Gastrocnemius medialis (tissue), 4 donors: ENCODE measurements around the gene WDR46. TPM values are rescaled to one million over a fixed set of nuclear protein-coding genes. Genes with fewer than 3 reads are reported as not detected.

Experiments
- ATAC-seq, 2 donors: fragments of 150-250 bp; one replicate each; pipeline ENCODE4 v1.9.1; 2016
- DNase-seq, 2 donors: peaks; one replicate each; pipeline ENCODE4 v3.0.0-alpha.2; 2019
- H3K27ac ChIP-seq, 4 donors: fragments of 200-600 bp; sonication (generic); 1 replicate in 1 of 4; 2 replicates in 3 of 4; pipeline ENCODE4 v1.5.1; 2016 to 2018; ENCODE audit warnings: mild to moderate bottlenecking in 2 of 4, moderate library complexity in 1 of 4
- H3K27me3 ChIP-seq, 3 donors: fragments of 200-600 bp; sonication (generic) in 2 of 3; 1 replicate in 1 of 3; 2 replicates in 2 of 3; pipeline versions ENCODE4 v1.5.1 to v1.6.0; 2016 to 2019; ENCODE audit warnings: mild to moderate bottlenecking in 1 of 3, moderate library complexity in 1 of 3
- H3K36me3 ChIP-seq, 2 donors: fragments of 200-600 bp; sonication (generic) in 1 of 2; one replicate each; pipeline ENCODE4 v1.5.1; 2017 to 2018
- H3K4me1 ChIP-seq, 2 donors: fragments of 200-600 bp; sonication (generic) in 1 of 2; one replicate each; pipeline ENCODE4 v1.5.1; 2016 to 2017; ENCODE audit warnings: mild to moderate bottlenecking in 2 of 2
- H3K4me3 ChIP-seq, 4 donors: fragments of 200-600 bp; sonication (generic) in 3 of 4; 1 replicate in 1 of 4; 2 replicates in 3 of 4; pipeline ENCODE4 v1.5.1; 2016 to 2019; ENCODE audit warnings: mild to moderate bottlenecking in 2 of 4
- H3K9me3 ChIP-seq, 3 donors: fragments of 200-600 bp; sonication (generic) in 2 of 3; 1 replicate in 1 of 3; 2 replicates in 2 of 3; pipeline ENCODE4 v1.5.1; 2016 to 2019
- POLR2A ChIP-seq, 2 donors: fragments of 450-650 bp; IDR thresholded peaks; one replicate each; pipeline ENCODE4 v1.6.1; 2017; ENCODE audit warnings: antibody characterized with exemption in 2 of 2, mild to moderate bottlenecking in 2 of 2, moderate library complexity in 2 of 2
- in situ Hi-C, 4 donors: fragments of 200-750 bp; cut with MboI; loops; one replicate each; pipeline versions ENCODE4 v1.15.0 to v1.8.0; 2017; ENCODE audit warnings: low sequenced_read_pairs in 4 of 4
- intact Hi-C: fragments of 100-400 bp; cut with DNase I; formaldehyde crosslinking; loops from one replicate; pipeline ENCODE4 v1.15.1; 2023; ENCODE audit warnings: low total_unique reads
- total RNA-seq, 4 donors: library from RNA; depleted of rRNA; stranded (reverse); fragments of >200 nt; gene quantifications; one replicate each; pipeline versions ENCODE4 v1.1.0 to v1.2.3, GENCODE V29; 2016
- TF ChIP-seq, protein P1 (sequence below), 5 experiments: fragments of 450-650 bp in 3 of 5; fragments of 200-600 bp in 2 of 5; sonication (generic) in 2 of 5; IDR thresholded peaks in 4 of 5; conservative IDR thresholded peaks in 1 of 5; 1 replicate in 4 of 5; 2 replicates in 1 of 5; pipeline ENCODE4 v1.5.1; 2016 to 2019; ENCODE audit warnings: antibody characterized with exemption in 5 of 5, mild to moderate bottlenecking in 3 of 5, moderate library complexity in 3 of 5

The WDR46 gene
- total RNA-seq, 4 donors from 2014 or later: 34.5 to 57.3 (median 49.1) TPM

DNA sequence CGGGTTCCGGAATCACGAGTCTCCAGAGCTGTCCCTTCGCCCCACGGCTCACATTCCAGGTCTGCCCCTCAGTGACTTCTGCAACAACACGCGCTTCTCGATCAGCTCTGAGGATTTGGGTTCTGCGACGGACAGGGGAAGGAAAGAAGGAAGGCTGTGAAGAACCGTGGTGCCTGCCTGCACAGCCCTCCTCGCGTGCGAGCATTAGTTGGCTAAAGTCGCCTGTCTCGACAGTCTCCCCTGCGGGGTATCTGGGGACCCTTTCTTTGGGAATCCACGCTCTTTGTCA is 40.5 kb downstream of the WDR46 start:
- Histone ChIP-seq H3K4me1 (peaks cover 10 to 17% of the 10 kb centered on the region in 2 donors), H3K9me3 (no peaks in the 10 kb centered on the region), H3K27me3 (no peaks in the 10 kb centered on the region), H3K4me3 (peak overlapping the region; percentile 54 to 75 (median 65)), H3K36me3 (peaks cover 0 to 15% of the 10 kb centered on the region in 2 donors), H3K27ac (peak overlapping the region; percentile 84 to 96 (median 88))
- DNase-seq (no peak), ATAC-seq (peak; percentile 25 to 35)
- in situ Hi-C loops: loop anchor here (5.0 to 10.0 kb wide), 6 partner anchors 54 to 234 kb away; partner anchors contain the start of gene COL11A2 (in 1 of the 4)
- intact Hi-C loops: loop anchor here (1.0 to 5.0 kb wide), 8 partner anchors 24 to 316 kb away; partner anchors contain the start of genes BRD2, RGL2, RING1 and RPS18
- TF ChIP-seq POLR2A (IDR thresholded peaks at IDR 0.05): no peak
- TF ChIP-seq, protein P1, sequence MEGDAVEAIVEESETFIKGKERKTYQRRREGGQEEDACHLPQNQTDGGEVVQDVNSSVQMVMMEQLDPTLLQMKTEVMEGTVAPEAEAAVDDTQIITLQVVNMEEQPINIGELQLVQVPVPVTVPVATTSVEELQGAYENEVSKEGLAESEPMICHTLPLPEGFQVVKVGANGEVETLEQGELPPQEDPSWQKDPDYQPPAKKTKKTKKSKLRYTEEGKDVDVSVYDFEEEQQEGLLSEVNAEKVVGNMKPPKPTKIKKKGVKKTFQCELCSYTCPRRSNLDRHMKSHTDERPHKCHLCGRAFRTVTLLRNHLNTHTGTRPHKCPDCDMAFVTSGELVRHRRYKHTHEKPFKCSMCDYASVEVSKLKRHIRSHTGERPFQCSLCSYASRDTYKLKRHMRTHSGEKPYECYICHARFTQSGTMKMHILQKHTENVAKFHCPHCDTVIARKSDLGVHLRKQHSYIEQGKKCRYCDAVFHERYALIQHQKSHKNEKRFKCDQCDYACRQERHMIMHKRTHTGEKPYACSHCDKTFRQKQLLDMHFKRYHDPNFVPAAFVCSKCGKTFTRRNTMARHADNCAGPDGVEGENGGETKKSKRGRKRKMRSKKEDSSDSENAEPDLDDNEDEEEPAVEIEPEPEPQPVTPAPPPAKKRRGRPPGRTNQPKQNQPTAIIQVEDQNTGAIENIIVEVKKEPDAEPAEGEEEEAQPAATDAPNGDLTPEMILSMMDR (IDR thresholded peaks at IDR 0.05 in 4 of 5, conservative IDR thresholded peaks at IDR 0.05 in 1 of 5): peak in 2 of 5 experiments; percentile 6 to 16

DNA sequence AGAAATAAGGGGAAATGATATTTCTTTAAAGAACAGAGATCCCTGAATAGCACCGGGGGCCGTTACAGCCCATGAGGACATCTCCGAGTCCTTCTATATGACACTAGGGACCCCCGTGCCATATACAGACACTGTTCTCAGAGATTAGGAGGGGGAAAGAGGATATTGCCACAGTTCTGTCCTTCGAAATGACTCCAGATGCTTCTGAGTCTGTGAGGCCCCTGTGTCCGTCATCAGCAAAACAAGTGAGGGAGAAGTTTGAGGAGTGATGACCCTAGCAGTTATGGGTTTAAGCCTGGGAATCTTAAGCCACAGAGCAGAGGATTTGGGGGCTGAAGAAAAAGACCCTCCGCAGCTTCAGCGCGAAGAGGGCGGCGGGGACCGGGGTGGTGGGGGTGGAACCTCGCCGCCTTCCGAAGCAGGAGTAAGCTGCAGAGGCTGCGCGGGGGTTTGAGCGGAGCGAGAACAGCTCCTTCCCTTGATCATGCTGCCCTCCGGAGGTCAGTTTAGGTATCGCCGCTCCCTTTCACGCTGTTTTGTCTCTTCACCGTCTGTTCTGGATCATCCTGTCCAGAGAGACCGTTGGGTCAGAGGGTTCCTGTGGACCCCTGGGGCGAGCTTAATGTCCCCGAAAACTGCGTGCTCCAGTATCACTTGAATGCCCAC is 40.9 kb downstream of the WDR46 start:
- intact Hi-C loops (loop anchor here (1.0 to 5.0 kb wide), 8 partner anchors 25 to 315 kb away; partner anchors contain the start of genes BRD2, RGL2, RING1 and RPS18), in situ Hi-C loops (loop anchor here (5.0 to 10.0 kb wide), 6 partner anchors 53 to 233 kb away; partner anchors contain the start of gene COL11A2 (in 1 of the 4))
- peak overlapping the region; percentile 84 to 96 (median 88) for H3K27ac ChIP-seq
- peaks cover 0 to 15% of the 10 kb centered on the region in 2 donors for H3K36me3 ChIP-seq
- peak overlapping the region; percentile 54 to 75 (median 65) for H3K4me3 ChIP-seq
- no peaks in the 10 kb centered on the region for H3K9me3 ChIP-seq
- H3K4me1 ChIP-seq: peaks cover 10 to 17% of the 10 kb centered on the region in 2 donors
- DNase-seq (peak; percentile 74 to 78), ATAC-seq (peak; percentile 69 to 77)
- TF ChIP-seq, protein P1 (IDR thresholded peaks at IDR 0.05 in 4 of 5, conservative IDR thresholded peaks at IDR 0.05 in 1 of 5): peak; percentile 96 to 100 (median 98)
- no peak for TF ChIP-seq POLR2A (IDR thresholded peaks at IDR 0.05)
- no peaks in the 10 kb centered on the region for H3K27me3 ChIP-seq

DNA sequence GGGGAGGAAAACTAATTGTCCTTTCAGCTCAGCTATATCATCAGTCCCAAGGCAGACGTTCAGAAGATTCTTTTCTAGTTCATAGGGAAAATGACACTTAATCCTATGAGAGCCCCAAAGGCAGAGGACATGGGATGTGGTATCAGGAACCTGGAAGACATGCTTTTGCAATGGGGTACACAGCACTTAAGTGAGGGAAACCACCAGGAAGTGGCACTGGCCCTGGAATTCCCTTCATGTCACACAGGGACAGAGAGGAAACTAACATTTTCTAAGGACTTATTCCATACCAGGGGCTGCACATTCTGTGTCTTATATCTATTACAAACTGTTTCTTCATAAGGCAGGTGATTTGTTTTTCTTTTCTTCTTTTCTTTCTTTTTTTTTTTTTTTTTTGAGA is 45.6 kb downstream of the WDR46 start:
- H3K9me3 ChIP-seq: no peaks in the 10 kb centered on the region
- H3K4me1 ChIP-seq: peaks cover 0 to 4% of the 10 kb centered on the region in 2 donors
- intact Hi-C loops (no loop called here), in situ Hi-C loops (loop anchor here (10.0 kb wide), 4 partner anchors 49 to 229 kb away; partner anchors contain the start of gene COL11A2 (in 1 of the 4))
- TF ChIP-seq, protein P1 (IDR thresholded peaks at IDR 0.05 in 4 of 5, conservative IDR thresholded peaks at IDR 0.05 in 1 of 5): no peak
- H3K27ac ChIP-seq: no peak overlapping the region
- H3K4me3 ChIP-seq: no peak overlapping the region
- H3K27me3 ChIP-seq: peaks cover 0 to 4% (median 0%) of the 10 kb centered on the region in 3 donors
- no peak for DNase-seq
- H3K36me3 ChIP-seq: no peaks in the 10 kb centered on the region
- no peak for ATAC-seq

DNA sequence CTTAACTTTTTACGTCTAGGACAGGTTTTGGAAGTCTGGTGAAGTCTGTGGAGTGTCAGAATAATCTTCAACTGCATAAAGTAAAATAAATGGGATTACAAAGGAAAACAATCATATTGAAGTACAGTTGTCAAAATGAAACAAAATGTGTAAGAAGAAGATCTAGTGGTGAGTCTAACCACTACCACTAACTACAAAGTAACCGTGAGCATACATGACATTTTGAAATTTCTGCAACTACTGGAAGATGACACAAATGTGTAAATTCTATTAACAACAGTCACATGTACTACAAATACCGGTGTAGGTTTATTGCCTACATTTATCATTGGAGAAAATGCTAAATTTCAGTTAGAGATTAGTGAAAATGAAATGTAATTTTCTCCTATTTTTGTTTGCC is 47.1 kb downstream of the WDR46 start:
- intact Hi-C loops: no loop called here
- Histone ChIP-seq H3K9me3 (no peaks in the 10 kb centered on the region), H3K4me3 (no peak overlapping the region), H3K27ac (no peak overlapping the region), H3K4me1 (no peaks in the 10 kb centered on the region), H3K27me3 (peaks cover 0 to 4% (median 0%) of the 10 kb centered on the region in 3 donors), H3K36me3 (no peaks in the 10 kb centered on the region)
- no peak for DNase-seq
- no peak for ATAC-seq
- in situ Hi-C loops: loop anchor here (10.0 kb wide), 4 partner anchors 47 to 227 kb away; partner anchors contain the start of gene COL11A2 (in 1 of the 4)
- TF ChIP-seq, protein P1 (IDR thresholded peaks at IDR 0.05 in 4 of 5, conservative IDR thresholded peaks at IDR 0.05 in 1 of 5): no peak
- TF ChIP-seq POLR2A (IDR thresholded peaks at IDR 0.05): no peak
